HEK293T (cell line): ENCODE results near the gene ZNF460.

Experiments used
- ARNT ChIP-seq: fragments of 450-650 bp; IDR thresholded peaks from 2 replicates; pipeline ENCODE4 v1.6.1; 2017; ENCODE audit warnings: mild to moderate bottlenecking
- BHLHE40 ChIP-seq: fragments of 450-650 bp; IDR thresholded peaks from 2 replicates; pipeline ENCODE4 v1.6.1; 2016; ENCODE audit warnings: mild to moderate bottlenecking, moderate library complexity, borderline replicate concordance
- CTBP1 ChIP-seq: fragments of 450-650 bp; IDR thresholded peaks from 2 replicates; pipeline ENCODE4 v1.6.1; 2016; ENCODE audit warnings: borderline replicate concordance
- FOXA1 ChIP-seq: fragments of 450-650 bp; IDR thresholded peaks from 2 replicates; pipeline ENCODE4 v1.6.1; 2016; ENCODE audit warnings: mild to moderate bottlenecking
- FOXK2 ChIP-seq: fragments of 450-650 bp; IDR thresholded peaks from 2 replicates; pipeline ENCODE4 v1.6.1; 2016; ENCODE audit warnings: mild to moderate bottlenecking
- FOXM1 ChIP-seq: fragments of 450-650 bp; IDR thresholded peaks from 2 replicates; pipeline ENCODE4 v1.6.1; 2017; ENCODE audit warnings: mild to moderate bottlenecking, borderline replicate concordance
- HDGF ChIP-seq: fragments of 450-650 bp; IDR thresholded peaks from 2 replicates; pipeline ENCODE4 v1.6.1; 2017; ENCODE audit warnings: antibody characterized with exemption, borderline replicate concordance
- NFRKB ChIP-seq: fragments of 450-650 bp; IDR thresholded peaks from 2 replicates; pipeline ENCODE4 v1.6.1; 2016; ENCODE audit warnings: mild to moderate bottlenecking, moderate library complexity
- SP1 ChIP-seq: fragments of 450-650 bp; IDR thresholded peaks from 2 replicates; pipeline ENCODE4 v1.6.1; 2017
- SUZ12 ChIP-seq: fragments of 450-650 bp; IDR thresholded peaks from 2 replicates; pipeline ENCODE4 v1.6.1; 2016; ENCODE audit warnings: mild to moderate bottlenecking
- TARDBP ChIP-seq: fragments of 450-650 bp; IDR thresholded peaks from 2 replicates; pipeline ENCODE4 v1.6.1; 2016
- TF ChIP-seq, protein P1 (sequence below): fragments of 450-650 bp; IDR thresholded peaks from 2 replicates; pipeline ENCODE4 v1.6.1; 2016

DNA sequence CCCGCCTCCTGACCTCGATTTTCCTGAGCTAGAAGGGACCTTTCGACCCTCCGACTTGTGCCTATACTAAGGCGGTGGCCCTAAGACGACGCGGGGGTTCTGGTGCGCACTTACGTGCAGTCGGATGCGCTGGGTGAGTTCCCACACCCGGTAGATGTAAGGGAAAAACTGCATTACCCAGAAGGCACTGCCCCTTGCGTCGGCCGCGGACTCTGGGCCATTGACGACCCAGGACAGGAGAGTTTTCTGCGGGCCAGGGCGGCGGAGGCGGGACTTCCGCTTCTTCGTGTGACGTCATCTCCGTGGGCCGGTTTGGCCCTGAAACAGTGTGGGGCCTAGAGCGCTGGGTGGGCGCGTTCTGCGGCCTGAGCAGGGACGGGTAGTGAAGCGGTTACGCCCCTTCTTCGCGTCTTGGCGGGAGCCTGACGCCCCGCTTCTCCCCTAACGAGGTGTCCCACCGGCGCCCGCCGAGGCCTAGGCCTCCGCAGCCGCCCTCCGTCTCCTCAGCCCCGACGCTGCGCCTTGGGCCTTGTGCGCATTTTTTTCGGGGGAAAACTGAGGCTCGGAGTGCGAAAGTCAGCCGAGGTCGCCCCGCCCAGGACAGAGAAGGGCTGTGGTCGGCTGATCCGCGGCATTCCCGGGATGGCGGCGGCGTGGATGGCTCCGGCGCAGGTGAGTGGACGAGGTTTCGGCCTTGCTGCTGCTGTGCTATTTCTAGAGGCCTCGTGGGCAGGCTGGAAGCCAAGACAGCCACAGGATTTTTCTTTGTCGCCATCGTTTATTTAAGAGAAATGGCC lies at the start of gene ZNF460:
- TF ChIP-seq, protein P1, sequence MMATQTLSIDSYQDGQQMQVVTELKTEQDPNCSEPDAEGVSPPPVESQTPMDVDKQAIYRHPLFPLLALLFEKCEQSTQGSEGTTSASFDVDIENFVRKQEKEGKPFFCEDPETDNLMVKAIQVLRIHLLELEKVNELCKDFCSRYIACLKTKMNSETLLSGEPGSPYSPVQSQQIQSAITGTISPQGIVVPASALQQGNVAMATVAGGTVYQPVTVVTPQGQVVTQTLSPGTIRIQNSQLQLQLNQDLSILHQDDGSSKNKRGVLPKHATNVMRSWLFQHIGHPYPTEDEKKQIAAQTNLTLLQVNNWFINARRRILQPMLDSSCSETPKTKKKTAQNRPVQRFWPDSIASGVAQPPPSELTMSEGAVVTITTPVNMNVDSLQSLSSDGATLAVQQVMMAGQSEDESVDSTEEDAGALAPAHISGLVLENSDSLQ: no peak
- TF ChIP-seq SP1 (no peak), FOXM1 (no peak), FOXA1 (no peak), FOXK2 (no peak), HDGF (no peak), SUZ12 (no peak), NFRKB (0 out of 2 replicates have a peak, but pooled peaks have one; percentile 45), TARDBP (no peak), BHLHE40 (no peak), ARNT (no peak), CTBP1 (no peak)
